ENCODE results near the gene KREMEN2.

Gene KREMEN2

GRCh38 chr16:2952679-2953078, 11.4 kb upstream of the KREMEN2 start:
- TF ChIP-seq TAF1 (IDR thresholded peaks at IDR 0.05; ENCODE audit: low read depth, low read length) (no peak), POU2F2 (IDR thresholded peaks at IDR 0.05; ENCODE audit: low read depth, low read length) (no peak)
- FAIRE-seq (no peak), DNase-seq (ENCODE audit: insufficient read length, low spot score) (no peak)

GRCh38 chr16:2953706-2954627, 10.1 kb upstream of the KREMEN2 start:
- no peak for FAIRE-seq
- no peak for DNase-seq (ENCODE audit: insufficient read length, low spot score)
- no peak for TF ChIP-seq SPI1 (IDR thresholded peaks at IDR 0.05; ENCODE audit: low read depth, low read length)
- TF ChIP-seq POU2F2 (IDR thresholded peaks at IDR 0.05; ENCODE audit: low read depth, low read length): no peak
- TF ChIP-seq TAF1 (IDR thresholded peaks at IDR 0.05; ENCODE audit: low read depth, low read length): no peak
- no peak for TF ChIP-seq POLR2A (IDR thresholded peaks at IDR 0.05; ENCODE audit: low read depth, low read length)
- no peak for TF ChIP-seq PAX5 (IDR thresholded peaks at IDR 0.05; ENCODE audit: insufficient read depth, low read length, severe bottlenecking)
- no peak for TF ChIP-seq POLR2AphosphoS5 (IDR thresholded peaks at IDR 0.05; ENCODE audit: low read depth, low read length)

GRCh38 chr16:2954656-2955381, 9.3 kb upstream of the KREMEN2 start:
- TF ChIP-seq POLR2A (IDR thresholded peaks at IDR 0.05; ENCODE audit: low read depth, low read length) (no peak), TAF1 (IDR thresholded peaks at IDR 0.05; ENCODE audit: low read depth, low read length) (no peak), SPI1 (IDR thresholded peaks at IDR 0.05; ENCODE audit: low read depth, low read length) (no peak), POU2F2 (IDR thresholded peaks at IDR 0.05; ENCODE audit: low read depth, low read length) (no peak), PAX5 (IDR thresholded peaks at IDR 0.05; ENCODE audit: insufficient read depth, low read length, severe bottlenecking) (no peak), POLR2AphosphoS5 (IDR thresholded peaks at IDR 0.05; ENCODE audit: low read depth, low read length) (no peak)
- DNase-seq (ENCODE audit: insufficient read length, low spot score) (no peak), FAIRE-seq (no peak)

GRCh38 chr16:2955438-2955778, 8.7 kb upstream of the KREMEN2 start:
- FAIRE-seq (no peak), DNase-seq (ENCODE audit: insufficient read length, low spot score) (no peak)
- TF ChIP-seq PAX5 (IDR thresholded peaks at IDR 0.05; ENCODE audit: insufficient read depth, low read length, severe bottlenecking) (no peak), TAF1 (IDR thresholded peaks at IDR 0.05; ENCODE audit: low read depth, low read length) (no peak), POLR2A (IDR thresholded peaks at IDR 0.05; ENCODE audit: low read depth, low read length) (no peak), SPI1 (IDR thresholded peaks at IDR 0.05; ENCODE audit: low read depth, low read length) (no peak), POLR2AphosphoS5 (IDR thresholded peaks at IDR 0.05; ENCODE audit: low read depth, low read length) (no peak), POU2F2 (IDR thresholded peaks at IDR 0.05; ENCODE audit: low read depth, low read length) (no peak)

- FAIRE-seq: no peak
- no peak for DNase-seq (ENCODE audit: insufficient read length, low spot score)
- TF ChIP-seq SPI1 (IDR thresholded peaks at IDR 0.05; ENCODE audit: low read depth, low read length) (no peak), POU2F2 (IDR thresholded peaks at IDR 0.05; ENCODE audit: low read depth, low read length) (no peak)
Measured at GRCh38 chr16:2955779-2956578, 8.1 kb upstream of the KREMEN2 start.

GRCh38 chr16:2956579-2956956, 7.5 kb upstream of the KREMEN2 start:
- DNase-seq (ENCODE audit: insufficient read length, low spot score): no peak
- TF ChIP-seq POLR2A (IDR thresholded peaks at IDR 0.05; ENCODE audit: low read depth, low read length) (no peak), POLR2AphosphoS5 (IDR thresholded peaks at IDR 0.05; ENCODE audit: low read depth, low read length) (no peak), SPI1 (IDR thresholded peaks at IDR 0.05; ENCODE audit: low read depth, low read length) (no peak), POU2F2 (IDR thresholded peaks at IDR 0.05; ENCODE audit: low read depth, low read length) (no peak), TAF1 (IDR thresholded peaks at IDR 0.05; ENCODE audit: low read depth, low read length) (no peak), PAX5 (IDR thresholded peaks at IDR 0.05; ENCODE audit: insufficient read depth, low read length, severe bottlenecking) (no peak)
- FAIRE-seq: no peak

GRCh38 chr16:2959206-2959605, 4.9 kb upstream of the KREMEN2 start:
- TF ChIP-seq TAF1 (IDR thresholded peaks at IDR 0.05; ENCODE audit: low read depth, low read length) (no peak), PAX5 (IDR thresholded peaks at IDR 0.05; ENCODE audit: insufficient read depth, low read length, severe bottlenecking) (no peak), POU2F2 (IDR thresholded peaks at IDR 0.05; ENCODE audit: low read depth, low read length) (no peak), POLR2A (IDR thresholded peaks at IDR 0.05; ENCODE audit: low read depth, low read length) (no peak), SPI1 (IDR thresholded peaks at IDR 0.05; ENCODE audit: low read depth, low read length) (no peak), POLR2AphosphoS5 (IDR thresholded peaks at IDR 0.05; ENCODE audit: low read depth, low read length) (no peak)
- FAIRE-seq (no peak), DNase-seq (ENCODE audit: insufficient read length, low spot score) (no peak)

- FAIRE-seq: no peak
- DNase-seq (ENCODE audit: insufficient read length, low spot score): no peak
- no peak for TF ChIP-seq SPI1 (IDR thresholded peaks at IDR 0.05; ENCODE audit: low read depth, low read length)
Measured at GRCh38 chr16:2960183-2961010, 3.7 kb upstream of the KREMEN2 start.

All from GM12891 (cell line).